ENCODE results near the gene ECHDC1.
"Not testable (repeated sequence)": the region's sequence is repeated elsewhere in the genome, so short reads cannot be mapped to it uniquely, and the experiment has no call there.

Gene ECHDC1

GRCh38 chr6:127352524-127352923, 9.1 kb upstream of the ECHDC1 start:
- peaks cover 15% of the 10 kb centered on the region for H3K9me3 Mint-ChIP-seq
- peak overlapping the region; percentile 46 for H3K27ac Mint-ChIP-seq
- no peaks in the 10 kb centered on the region for H3K36me3 Mint-ChIP-seq (ENCODE audit: low read depth)
- peaks cover 33% of the 10 kb centered on the region for H3K4me1 Mint-ChIP-seq (ENCODE audit: low read depth)
- no peaks in the 10 kb centered on the region for H3K27me3 Mint-ChIP-seq
- intact Hi-C loops (cut with micrococcal nuclease), result no loop called here
- H3K4me3 Mint-ChIP-seq, result no peak overlapping the region

- Mint-ChIP-seq H3K9me3 (peaks cover 15% of the 10 kb centered on the region), H3K4me1 (ENCODE audit: low read depth) (peaks cover 43% of the 10 kb centered on the region), H3K27ac (no peak overlapping the region), H3K4me3 (no peak overlapping the region), H3K36me3 (ENCODE audit: low read depth) (no peaks in the 10 kb centered on the region), H3K27me3 (no peaks in the 10 kb centered on the region)
- intact Hi-C loops (cut with micrococcal nuclease), result loop anchor here (10.0 kb wide), 1 partner anchor 1365 kb away; the partner anchor contains the start of gene TRMT11
Observed at GRCh38 chr6:127349980-127350379, 6.6 kb upstream of the ECHDC1 start.

GRCh38 chr6:127348028-127348661, 4.7 kb upstream of the ECHDC1 start:
- Mint-ChIP-seq H3K27ac (no peak overlapping the region), H3K27me3 (no peaks in the 10 kb centered on the region), H3K9me3 (peaks cover 15% of the 10 kb centered on the region), H3K4me1 (ENCODE audit: low read depth) (peaks cover 43% of the 10 kb centered on the region), H3K4me3 (no peak overlapping the region), H3K36me3 (ENCODE audit: low read depth) (no peaks in the 10 kb centered on the region)
- intact Hi-C loops (cut with micrococcal nuclease), result loop anchor here (10.0 kb wide), 1 partner anchor 1363 kb away; the partner anchor contains the start of gene TRMT11

- Mint-ChIP-seq H3K36me3 (ENCODE audit: low read depth) (no peaks in the 10 kb centered on the region), H3K27me3 (no peaks in the 10 kb centered on the region), H3K9me3 (peaks cover 15% of the 10 kb centered on the region), H3K4me3 (no peak overlapping the region), H3K4me1 (ENCODE audit: low read depth) (peaks cover 35% of the 10 kb centered on the region), H3K27ac (peak overlapping the region; percentile 66)
- intact Hi-C loops (cut with micrococcal nuclease), result loop anchor here (10.0 kb wide), 1 partner anchor 1362 kb away; the partner anchor contains the start of gene TRMT11
Observed at GRCh38 chr6:127347178-127347577, 3.8 kb upstream of the ECHDC1 start.

GRCh38 chr6:127345521-127345920, 2.1 kb upstream of the ECHDC1 start:
- no peak overlapping the region for H3K27ac Mint-ChIP-seq
- peaks cover 26% of the 10 kb centered on the region for H3K4me1 Mint-ChIP-seq (ENCODE audit: low read depth)
- intact Hi-C loops (cut with micrococcal nuclease), result loop anchor here (10.0 kb wide), 1 partner anchor 1361 kb away; the partner anchor contains the start of gene TRMT11
- H3K9me3 Mint-ChIP-seq, result peaks cover 15% of the 10 kb centered on the region
- no peaks in the 10 kb centered on the region for H3K36me3 Mint-ChIP-seq (ENCODE audit: low read depth)
- no peak overlapping the region for H3K4me3 Mint-ChIP-seq
- H3K27me3 Mint-ChIP-seq, result no peaks in the 10 kb centered on the region

- H3K36me3 Mint-ChIP-seq (ENCODE audit: low read depth), result no peaks in the 10 kb centered on the region
- H3K4me1 Mint-ChIP-seq (ENCODE audit: low read depth), result peaks cover 22% of the 10 kb centered on the region
- no peak overlapping the region for H3K4me3 Mint-ChIP-seq
- intact Hi-C loops (cut with micrococcal nuclease), result loop anchor here (5.0 to 10.0 kb wide), 3 partner anchors 37 to 1359 kb away; partner anchors contain the start of genes RNF146 and TRMT11
- H3K27me3 Mint-ChIP-seq, result no peaks in the 10 kb centered on the region
- no peak overlapping the region for H3K27ac Mint-ChIP-seq
- H3K9me3 Mint-ChIP-seq, result peaks cover 1% of the 10 kb centered on the region
Observed at GRCh38 chr6:127343809-127344659, 625 bp upstream of the ECHDC1 start.

- no peak overlapping the region for H3K27ac Mint-ChIP-seq
- H3K4me3 Mint-ChIP-seq, result no peak overlapping the region
- H3K27me3 Mint-ChIP-seq, result no peaks in the 10 kb centered on the region
- H3K4me1 Mint-ChIP-seq (ENCODE audit: low read depth), result peaks cover 12% of the 10 kb centered on the region
- no peaks in the 10 kb centered on the region for H3K36me3 Mint-ChIP-seq (ENCODE audit: low read depth)
- no peaks in the 10 kb centered on the region for H3K9me3 Mint-ChIP-seq
- intact Hi-C loops (cut with micrococcal nuclease), result loop anchor here (5.0 to 10.0 kb wide), 3 partner anchors 35 to 1358 kb away; partner anchors contain the start of genes RNF146 and TRMT11
Observed at GRCh38 chr6:127342296-127342945, 988 bp downstream of the ECHDC1 start.

- intact Hi-C loops (cut with micrococcal nuclease), result loop anchor here (5.0 to 10.0 kb wide), 3 partner anchors 34 to 1357 kb away; partner anchors contain the start of genes RNF146 and TRMT11
- H3K4me3 Mint-ChIP-seq, result no peak overlapping the region
- peaks cover 14% of the 10 kb centered on the region for H3K4me1 Mint-ChIP-seq (ENCODE audit: low read depth)
- no peaks in the 10 kb centered on the region for H3K9me3 Mint-ChIP-seq
- H3K36me3 Mint-ChIP-seq (ENCODE audit: low read depth), result no peaks in the 10 kb centered on the region
- H3K27me3 Mint-ChIP-seq, result no peaks in the 10 kb centered on the region
- H3K27ac Mint-ChIP-seq, result no peak overlapping the region
Observed at GRCh38 chr6:127341471-127342202, 1.8 kb downstream of the ECHDC1 start.

- Mint-ChIP-seq H3K4me1 (ENCODE audit: low read depth) (peaks cover 9% of the 10 kb centered on the region), H3K4me3 (no peak overlapping the region), H3K36me3 (ENCODE audit: low read depth) (no peaks in the 10 kb centered on the region), H3K27me3 (no peaks in the 10 kb centered on the region), H3K9me3 (no peaks in the 10 kb centered on the region), H3K27ac (no peak overlapping the region)
- intact Hi-C loops (cut with micrococcal nuclease), result loop anchor here (5.0 to 10.0 kb wide), 3 partner anchors 33 to 1355 kb away; partner anchors contain the start of genes RNF146 and TRMT11
Observed at GRCh38 chr6:127340171-127340570, 3.2 kb downstream of the ECHDC1 start.

- Mint-ChIP-seq H3K27me3 (no peaks in the 10 kb centered on the region), H3K4me1 (ENCODE audit: low read depth) (peaks cover 19% of the 10 kb centered on the region), H3K36me3 (ENCODE audit: low read depth) (no peaks in the 10 kb centered on the region), H3K9me3 (no peaks in the 10 kb centered on the region), H3K4me3 (no peak overlapping the region), H3K27ac (no peak overlapping the region)
- intact Hi-C loops (cut with micrococcal nuclease), result no loop called here
Observed at GRCh38 chr6:127338936-127339335, 4.5 kb downstream of the ECHDC1 start.

- Mint-ChIP-seq H3K9me3 (no peaks in the 10 kb centered on the region), H3K27ac (no peak overlapping the region), H3K4me3 (no peak overlapping the region), H3K27me3 (no peaks in the 10 kb centered on the region), H3K4me1 (ENCODE audit: low read depth) (peaks cover 40% of the 10 kb centered on the region), H3K36me3 (ENCODE audit: low read depth) (no peaks in the 10 kb centered on the region)
- intact Hi-C loops (cut with micrococcal nuclease), result no loop called here
Observed at GRCh38 chr6:127332383-127332961, 10.9 kb downstream of the ECHDC1 start.

GRCh38 chr6:127331256-127331655, 12.2 kb downstream of the ECHDC1 start:
- H3K36me3 Mint-ChIP-seq (ENCODE audit: low read depth); intact Hi-C loops (cut with micrococcal nuclease); H3K9me3 Mint-ChIP-seq; H3K27me3 Mint-ChIP-seq; H3K4me3 Mint-ChIP-seq; H3K27ac Mint-ChIP-seq: not testable (repeated sequence)
- H3K4me1 Mint-ChIP-seq (ENCODE audit: low read depth), result peaks cover 34% of the 10 kb centered on the region

GRCh38 chr6:127328043-127328609, 15.3 kb downstream of the ECHDC1 start:
- no peak overlapping the region for H3K4me3 Mint-ChIP-seq
- intact Hi-C loops (cut with micrococcal nuclease), result no loop called here
- no peaks in the 10 kb centered on the region for H3K27me3 Mint-ChIP-seq
- peaks cover 33% of the 10 kb centered on the region for H3K36me3 Mint-ChIP-seq (ENCODE audit: low read depth)
- H3K9me3 Mint-ChIP-seq, result no peaks in the 10 kb centered on the region
- H3K27ac Mint-ChIP-seq, result no peak overlapping the region
- peaks cover 17% of the 10 kb centered on the region for H3K4me1 Mint-ChIP-seq (ENCODE audit: low read depth)

Measured in dendritic cell treated with granulocyte-macrophage colony-stimulating factor and Interleukin-4, amounts not matched to agents 40 ng/mL and 50 ng/mL, for 4 days (primary cell).